GM19463 (cell line): ENCODE data around the gene DDRGK1.
"Not testable (repeated sequence)": the region's sequence is repeated elsewhere in the genome, so short reads cannot be mapped to it uniquely, and the experiment has no call there.

Experiments used
- ATAC-seq: cut with Tn5 transposase; IDR thresholded peaks from one replicate; pipeline ENCODE4 v1.9.1; 2021; ENCODE audit warnings: mild to moderate bottlenecking, moderate library complexity; ENCODE audit not compliant: unreplicated experiment

DDRGK1 gene

DNA sequence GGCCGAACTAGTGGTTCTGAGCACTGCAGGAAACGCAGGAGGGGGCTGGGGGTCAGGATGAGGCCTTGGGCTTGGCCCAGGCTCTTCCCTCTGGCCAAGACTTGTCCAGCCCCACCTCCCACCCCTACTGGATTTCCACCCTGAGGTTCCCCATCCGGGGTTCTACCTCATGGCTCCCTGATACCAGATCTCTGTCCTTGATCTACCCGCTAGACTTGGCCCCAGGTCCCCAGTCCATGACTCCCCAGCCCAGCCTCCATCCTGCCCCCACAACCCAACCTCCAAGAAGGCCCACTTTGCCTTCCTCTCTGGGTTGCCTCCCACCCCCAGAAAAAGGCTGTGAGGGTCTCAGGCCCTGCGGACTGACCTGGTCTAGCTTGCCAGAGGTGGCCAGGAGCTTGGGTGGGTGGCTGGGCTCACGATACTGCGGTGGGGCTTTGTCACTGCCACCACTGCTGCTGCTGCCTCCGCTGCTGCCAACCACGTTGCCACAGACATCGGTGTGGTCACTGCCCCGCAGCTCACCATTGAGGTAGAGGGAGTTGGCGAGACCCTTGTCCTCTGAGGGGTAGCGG lies 38.1 kb downstream of the DDRGK1 start:
- ATAC-seq, result no peak

DNA sequence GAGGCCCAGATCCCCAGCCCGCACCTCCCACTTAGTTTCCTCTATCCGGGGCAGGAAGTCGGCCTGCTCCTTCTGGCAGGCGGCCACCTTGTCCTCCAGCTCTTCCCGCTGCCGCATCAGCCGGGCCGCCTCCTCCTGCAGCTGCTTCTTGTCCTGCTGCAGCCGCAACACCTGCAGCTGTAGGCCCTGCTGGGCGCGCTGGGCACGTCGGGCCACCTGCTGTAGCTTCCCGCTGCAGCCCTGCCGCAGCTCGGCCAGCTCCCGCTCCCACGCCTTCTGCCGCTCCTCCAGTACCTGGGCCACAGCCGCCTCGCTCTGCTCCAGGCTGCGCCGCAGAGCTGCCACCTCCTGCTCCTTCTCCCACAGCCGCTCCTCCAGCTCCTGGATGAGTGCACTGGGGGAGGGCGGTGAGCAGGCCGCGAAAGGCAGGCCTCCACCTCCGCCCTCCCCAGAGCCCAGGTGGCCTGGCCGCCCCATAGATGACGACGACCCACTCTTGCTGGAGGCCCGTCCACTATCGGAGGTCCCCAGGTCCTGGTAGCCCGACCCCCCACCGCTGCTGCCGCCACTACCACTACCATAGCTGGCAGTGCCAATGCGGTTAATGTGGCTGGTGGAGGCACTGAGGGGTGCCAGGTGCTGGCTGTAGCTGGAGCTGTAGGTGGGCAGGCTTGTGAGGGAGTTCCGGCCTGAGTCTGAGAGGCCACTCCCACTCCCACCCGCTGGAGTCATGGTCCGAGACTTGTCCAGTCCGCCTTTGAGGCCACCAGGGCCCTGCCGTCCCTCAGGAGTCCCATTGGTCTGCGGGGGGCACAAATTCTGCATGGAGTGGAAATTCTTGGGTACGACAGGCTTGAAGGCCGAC lies 38.8 kb downstream of the DDRGK1 start:
- no peak for ATAC-seq

DNA sequence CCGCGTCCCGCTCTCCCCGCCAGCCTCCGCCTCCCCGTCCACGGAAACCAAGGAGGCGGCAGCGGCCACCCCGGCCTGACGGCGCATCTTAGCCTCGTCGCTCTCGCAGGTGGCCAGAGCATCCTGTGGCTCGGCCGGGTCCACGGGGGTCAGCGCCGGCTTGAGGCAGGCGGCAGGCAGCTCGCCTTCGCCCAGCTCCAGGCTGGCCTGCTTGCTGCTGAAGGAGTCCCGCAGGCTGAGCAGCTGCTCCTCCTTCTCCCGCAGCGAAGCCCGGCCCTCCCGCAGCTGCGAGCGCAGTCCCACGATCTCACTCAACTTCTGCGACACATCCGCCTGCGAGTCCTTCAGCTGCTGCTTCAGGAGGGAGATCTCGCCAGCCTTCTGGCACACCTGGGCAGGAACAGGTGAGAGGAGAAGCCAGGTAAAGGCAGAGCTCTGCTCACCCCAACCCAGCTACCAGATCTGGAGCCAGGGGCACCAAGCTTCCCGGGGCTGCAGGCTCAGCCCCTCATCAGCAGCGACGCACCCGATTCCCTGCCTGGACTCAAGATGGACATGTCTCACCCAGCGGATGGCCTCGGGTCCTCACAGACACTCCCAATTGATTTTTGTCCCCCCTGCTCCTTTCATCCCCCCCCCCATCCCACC lies 39.6 kb downstream of the DDRGK1 start:
- ATAC-seq, result no peak

GRCh38 chr20:3164043-3164762 lies 40.3 kb downstream of the DDRGK1 start:
- no peak for ATAC-seq

- ATAC-seq, result no peak
These were observed 41.1 kb downstream of the DDRGK1 start for GRCh38 chr20:3163099-3164042.

DNA sequence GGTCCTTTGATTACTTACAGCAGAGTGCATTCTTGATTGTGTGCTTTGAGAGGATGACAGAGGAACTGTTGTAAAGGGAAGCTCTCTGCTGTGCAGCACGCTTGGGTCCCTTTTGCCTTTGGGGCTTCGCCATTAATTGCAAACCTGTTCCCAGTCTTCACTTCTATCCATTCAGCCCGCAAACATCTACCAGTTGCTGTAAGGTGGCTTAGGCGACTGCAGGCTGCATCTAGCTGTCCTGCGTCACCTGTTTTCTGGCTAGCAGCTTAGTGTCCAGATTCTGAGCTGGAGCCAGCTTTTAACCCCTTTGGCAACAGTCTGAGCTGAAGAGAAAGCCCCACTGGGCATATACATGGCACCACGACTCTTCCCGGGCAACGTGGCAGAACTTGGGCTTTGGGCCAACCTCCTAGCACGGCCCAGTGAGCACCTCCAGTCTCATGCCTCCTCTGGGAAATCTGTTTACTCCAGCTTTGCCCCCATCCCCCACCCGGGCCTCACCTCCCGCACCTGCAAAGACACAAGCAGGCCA lies 42.3 kb downstream of the DDRGK1 start:
- no peak for ATAC-seq

GRCh38 chr20:3161316-3162079 lies 43.0 kb downstream of the DDRGK1 start:
- ATAC-seq, result no peak

GRCh38 chr20:3160418-3160817 lies 44.1 kb downstream of the DDRGK1 start:
- no peak for ATAC-seq

- ATAC-seq, result no peak
These were observed 45.5 kb downstream of the DDRGK1 start for GRCh38 chr20:3158968-3159431.

GRCh38 chr20:3157817-3158216 lies 46.7 kb downstream of the DDRGK1 start:
- no peak for ATAC-seq

DNA sequence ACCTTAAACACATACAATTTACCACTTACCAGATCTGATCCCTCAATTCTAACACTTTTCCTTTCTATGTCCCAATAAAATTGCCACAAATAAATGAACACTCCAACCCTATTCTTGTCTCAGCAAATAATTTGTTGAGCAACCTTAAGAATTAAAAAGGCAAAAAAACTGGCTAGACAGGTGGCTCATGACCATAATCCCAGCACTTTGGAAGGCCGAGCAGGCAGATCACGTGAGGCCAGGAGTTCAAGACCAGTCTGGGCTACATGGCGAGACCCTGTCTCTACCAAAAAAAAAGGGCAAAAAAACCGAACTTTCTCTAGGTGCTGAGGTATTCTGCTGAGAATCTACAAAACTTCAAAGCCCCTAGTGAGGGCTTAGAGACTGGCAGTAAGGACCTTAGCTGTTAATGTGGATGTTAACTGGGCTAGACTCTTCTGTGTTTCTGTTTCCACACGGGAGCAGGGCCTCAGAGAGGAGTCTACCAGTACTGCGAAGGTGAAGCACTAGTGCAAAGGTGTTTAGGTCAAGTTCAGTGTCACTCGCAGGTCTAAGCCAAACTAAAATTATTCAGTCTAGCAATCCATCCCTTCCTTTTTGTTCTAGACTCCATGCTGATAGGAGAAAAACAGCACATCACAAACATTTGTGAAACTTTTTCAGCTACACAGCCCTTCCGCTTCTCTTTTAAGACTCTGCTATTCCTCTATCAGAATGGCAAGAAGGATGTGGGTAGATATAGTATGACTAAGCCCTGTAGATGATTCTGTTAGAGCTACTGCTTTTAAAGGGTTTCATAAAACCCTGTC lies 47.5 kb downstream of the DDRGK1 start:
- peak; percentile 65 for ATAC-seq

DNA sequence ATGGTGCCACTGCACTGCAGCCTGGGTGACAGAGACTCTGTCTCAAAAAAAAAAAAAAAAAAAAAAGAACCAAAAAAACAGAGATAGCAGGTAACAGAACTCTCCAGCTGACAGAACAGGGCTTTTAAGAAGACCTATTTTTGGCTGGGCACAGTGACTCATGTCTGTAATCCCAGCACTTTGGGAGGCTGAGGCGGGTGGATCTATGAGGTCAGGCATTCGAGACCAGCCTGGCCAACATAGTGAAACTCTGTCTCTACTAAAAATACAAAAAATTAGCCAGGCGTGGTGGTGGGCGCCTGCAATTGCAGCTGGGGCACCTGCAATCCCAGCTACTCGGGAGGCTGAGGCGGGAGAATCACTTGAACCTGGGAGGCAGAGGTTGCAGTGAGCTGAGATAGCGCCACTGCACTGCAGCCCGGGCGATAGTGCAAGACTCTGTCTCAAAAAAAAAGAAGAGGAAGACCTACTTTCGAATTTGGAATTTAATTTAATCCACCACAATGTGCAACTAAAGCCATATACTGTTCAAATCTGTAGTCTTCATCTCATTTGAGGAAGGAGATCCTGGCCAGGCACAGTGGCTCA lies 52.3 kb downstream of the DDRGK1 start:
- ATAC-seq, result not testable (repeated sequence)

DNA sequence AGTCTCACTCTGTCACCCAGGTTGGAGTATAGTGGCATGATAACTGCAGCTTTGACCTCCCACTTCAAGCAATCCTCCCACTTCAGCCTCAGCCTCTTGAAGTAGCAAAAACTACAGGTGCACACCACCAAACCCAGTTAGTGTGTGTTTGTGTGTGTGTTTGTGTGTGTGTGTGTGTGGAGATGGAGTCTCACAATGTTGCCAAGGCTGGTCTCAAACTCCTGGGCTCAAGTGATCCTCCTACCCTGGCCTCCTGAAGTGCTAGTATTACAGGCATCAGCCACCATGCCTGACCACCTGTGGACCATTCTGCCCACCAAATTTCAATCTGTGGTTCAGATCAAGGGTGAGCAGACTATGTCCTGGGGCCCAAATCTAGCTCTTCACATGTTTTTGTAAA lies 53.6 kb downstream of the DDRGK1 start:
- no peak for ATAC-seq

DNA sequence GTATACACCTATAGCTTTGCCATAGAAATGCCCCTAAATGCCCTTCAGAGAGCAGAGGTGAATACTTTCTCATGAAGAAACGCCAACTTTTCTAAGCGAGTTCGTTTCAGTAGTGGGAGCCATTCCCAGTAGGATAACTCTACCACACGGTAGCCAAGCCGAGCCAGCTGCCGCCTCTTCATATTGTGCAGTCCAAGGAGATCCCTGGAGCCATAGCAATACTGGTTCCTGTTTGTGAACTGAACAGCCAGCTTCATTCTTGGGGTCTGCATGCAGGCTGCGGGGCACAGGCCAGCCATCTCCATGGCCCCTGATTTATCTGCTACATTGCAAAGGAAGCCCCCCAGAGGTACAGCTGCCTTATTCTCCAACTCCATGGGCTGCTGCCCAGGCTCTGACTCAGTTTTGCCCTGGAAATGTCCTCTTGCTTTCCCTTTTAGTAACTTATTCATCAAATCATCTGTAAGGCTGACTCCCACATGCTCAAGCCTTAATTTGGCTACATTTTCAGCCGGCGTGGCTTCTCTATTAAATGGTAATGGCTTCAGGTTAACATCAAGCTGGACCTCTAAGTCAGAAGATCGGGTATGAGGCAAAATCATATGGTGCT lies 57.6 kb downstream of the DDRGK1 start:
- no peak for ATAC-seq

DNA sequence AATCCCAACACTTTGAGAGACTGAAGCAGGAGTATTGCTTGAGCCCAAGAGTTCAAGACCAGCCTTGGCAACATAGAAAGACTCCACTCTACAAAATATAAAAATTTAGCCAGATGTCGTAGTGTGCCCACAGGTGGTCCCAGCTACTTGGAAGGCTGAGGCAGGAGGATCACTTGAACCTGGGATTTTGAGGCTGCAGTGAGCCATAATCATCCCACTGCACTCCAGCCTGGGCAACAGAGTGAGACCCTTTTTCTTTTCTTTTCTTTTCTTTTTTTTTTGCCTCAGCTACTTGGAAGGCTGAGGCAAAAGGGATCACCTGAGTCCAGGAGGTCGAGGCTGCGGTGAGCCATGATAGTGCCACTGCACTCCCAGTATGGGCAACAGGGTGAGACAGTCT lies 62.7 kb downstream of the DDRGK1 start:
- no peak for ATAC-seq
